Mesendoderm (in vitro differentiated cells): ENCODE data around the gene DPH5.

Source experiments
- DNase-seq: peaks from one replicate; pipeline ENCODE4 v3.0.0; 2013
- H2AK5ac ChIP-seq: 2 replicates; pipeline ENCODE4 v1.6.1; 2013; ENCODE audit warnings: low read length, inconsistent platforms
- H2BK120ac ChIP-seq: 2 replicates; pipeline ENCODE4 v1.6.1; 2013; ENCODE audit warnings: low read depth, mild to moderate bottlenecking, low read length, moderate library complexity, mixed read lengths
- H2BK15ac ChIP-seq: replicated peaks from 2 replicates; pipeline ENCODE4 v1.6.1; 2013; ENCODE audit warnings: low read depth, mild to moderate bottlenecking, moderate library complexity
- H2BK5ac ChIP-seq: 2 replicates; pipeline ENCODE4 v1.6.1; 2013; ENCODE audit warnings: low read length, inconsistent platforms
- H3K18ac ChIP-seq: 2 replicates; pipeline ENCODE4 v1.6.1; 2013; ENCODE audit warnings: mild to moderate bottlenecking, low read length, mixed read lengths
- H3K23ac ChIP-seq: one replicate; pipeline ENCODE4 v1.6.1; 2013; ENCODE audit warnings: low read length
- H3K27ac ChIP-seq: 2 replicates; pipeline ENCODE4 v1.5.1; 2013; ENCODE audit warnings: low read depth, mild to moderate bottlenecking, inconsistent platforms, low read length, moderate library complexity
- H3K27me3 ChIP-seq: 2 replicates; pipeline ENCODE4 v1.6.1; 2013; ENCODE audit warnings: low read length, control low read depth, mild to moderate bottlenecking, inconsistent platforms; ENCODE audit not compliant: insufficient read depth, poor library complexity
- H3K36me3 ChIP-seq: 2 replicates; pipeline ENCODE4 v1.6.1; 2013; ENCODE audit warnings: low read length, inconsistent platforms; ENCODE audit not compliant: control insufficient read depth, insufficient read depth
- H3K4ac ChIP-seq: one replicate; pipeline ENCODE4 v1.6.1; 2013; ENCODE audit warnings: low read depth, mild to moderate bottlenecking, low read length, moderate library complexity
- H3K4me1 ChIP-seq: 2 replicates; pipeline ENCODE4 v1.6.1; 2013; ENCODE audit warnings: low read depth, low read length, inconsistent platforms; ENCODE audit not compliant: control insufficient read depth
- H3K4me2 ChIP-seq: 2 replicates; pipeline ENCODE4 v1.6.1; 2013; ENCODE audit warnings: low read length
- H3K4me3 ChIP-seq: 2 replicates; pipeline ENCODE4 v1.5.1; 2013; ENCODE audit warnings: mild to moderate bottlenecking, low read length
- H3K56ac ChIP-seq: one replicate; pipeline ENCODE4 v1.6.1; 2013; ENCODE audit warnings: low read length
- H3K79me1 ChIP-seq: 2 replicates; pipeline ENCODE4 v1.6.1; 2013; ENCODE audit warnings: low read length, inconsistent platforms
- H3K79me2 ChIP-seq: 2 replicates; pipeline ENCODE4 v1.6.1; 2013; ENCODE audit warnings: mild to moderate bottlenecking, low read length; ENCODE audit not compliant: control insufficient read depth, insufficient read depth
- H3K9ac ChIP-seq: 2 replicates; pipeline ENCODE4 v1.6.1; 2013; ENCODE audit warnings: low read length, inconsistent platforms
- H4K5ac ChIP-seq: one replicate; pipeline ENCODE4 v1.6.1; 2013; ENCODE audit warnings: low read length
- H4K8ac ChIP-seq: one replicate; pipeline ENCODE4 v1.6.1; 2013; ENCODE audit warnings: low read depth, mild to moderate bottlenecking, control low read depth, low read length, moderate library complexity
- WGBS: extraction: QIAGEN DNeasy Blood & Tissue Kit; methylation state at CpG from one replicate; pipeline ENCODE4 v1.1.7; 2013; ENCODE audit warnings: low lambda C conversion rate, missing lambda C conversion rate; ENCODE audit not compliant: insufficient coverage; ENCODE audit errors: extremely low coverage; 5-methylcytosine and 5-hydroxymethylcytosine counted together

The DPH5 gene

GRCh38 chr1:100998426-100998825 is 27.2 kb downstream of the DPH5 start:
- H3K36me3 ChIP-seq: peaks cover 3% of the 10 kb centered on the region

GRCh38 chr1:100995198-100995988 is 30.2 kb downstream of the DPH5 start:
- Histone ChIP-seq H3K27ac (no peak overlapping the region), H3K4me2 (no peak overlapping the region), H3K79me2 (no peaks in the 10 kb centered on the region), H3K4ac (no peak overlapping the region), H2BK5ac (no peak overlapping the region), H3K23ac (no peak overlapping the region), H2BK15ac (no peak overlapping the region), H2BK120ac (no peak overlapping the region), H4K8ac (no peak overlapping the region), H3K79me1 (no peaks in the 10 kb centered on the region), H3K9ac (no peak overlapping the region), H4K5ac (no peak overlapping the region), H3K56ac (no peak overlapping the region), H2AK5ac (no peak overlapping the region), H3K4me1 (no peaks in the 10 kb centered on the region), H3K18ac (no peak overlapping the region), H3K36me3 (no peaks in the 10 kb centered on the region), H3K27me3 (no peaks in the 10 kb centered on the region), H3K4me3 (no peak overlapping the region)
- DNase-seq: no peak
- no CpG with 5 or more reads among the region's 4 CpGs for WGBS

More at GRCh38 chr1:100998426-100998825, 27.2 kb downstream of the DPH5 start:
- no peak overlapping the region for H2BK15ac ChIP-seq
- H3K27ac ChIP-seq: no peak overlapping the region
- H3K4me2 ChIP-seq: no peak overlapping the region
- H3K18ac ChIP-seq: no peak overlapping the region
- no peak overlapping the region for H3K4ac ChIP-seq
- no peak overlapping the region for H3K4me3 ChIP-seq
- no peak overlapping the region for H2BK120ac ChIP-seq
- H3K23ac ChIP-seq: no peak overlapping the region
- H4K5ac ChIP-seq: no peak overlapping the region
- no peak overlapping the region for H2BK5ac ChIP-seq
- H3K9ac ChIP-seq: no peak overlapping the region
- H2AK5ac ChIP-seq: no peak overlapping the region
- no CpG with 5 or more reads among the region's 1 CpG for WGBS
- H3K27me3 ChIP-seq: no peaks in the 10 kb centered on the region
- no peak overlapping the region for H4K8ac ChIP-seq
- H3K79me2 ChIP-seq: no peaks in the 10 kb centered on the region
- H3K4me1 ChIP-seq: peaks cover 4% of the 10 kb centered on the region
- H3K56ac ChIP-seq: no peak overlapping the region
- DNase-seq: no peak
- H3K79me1 ChIP-seq: no peaks in the 10 kb centered on the region

- no peaks in the 10 kb centered on the region for H3K4me1 ChIP-seq
- no peak overlapping the region for H3K4me2 ChIP-seq
- no peak overlapping the region for H3K23ac ChIP-seq
- no peak overlapping the region for H4K8ac ChIP-seq
- H3K36me3 ChIP-seq: no peaks in the 10 kb centered on the region
- H2BK5ac ChIP-seq: no peak overlapping the region
- no peak overlapping the region for H3K4ac ChIP-seq
- no peak overlapping the region for H3K4me3 ChIP-seq
- H3K79me1 ChIP-seq: no peaks in the 10 kb centered on the region
- no peak for DNase-seq
- H3K56ac ChIP-seq: no peak overlapping the region
- no CpG with 5 or more reads among the region's 2 CpGs for WGBS
- H3K27ac ChIP-seq: no peak overlapping the region
- H3K79me2 ChIP-seq: no peaks in the 10 kb centered on the region
- H4K5ac ChIP-seq: no peak overlapping the region
- H2BK15ac ChIP-seq: no peak overlapping the region
- no peak overlapping the region for H3K9ac ChIP-seq
- no peak overlapping the region for H2BK120ac ChIP-seq
- no peak overlapping the region for H2AK5ac ChIP-seq
- no peak overlapping the region for H3K18ac ChIP-seq
- no peaks in the 10 kb centered on the region for H3K27me3 ChIP-seq
Observed at GRCh38 chr1:100989306-100990077, 36.1 kb downstream of the DPH5 start.

GRCh38 chr1:100988121-100988520 is 37.5 kb downstream of the DPH5 start:
- Histone ChIP-seq H3K4me1 (no peaks in the 10 kb centered on the region), H3K27me3 (no peaks in the 10 kb centered on the region), H3K36me3 (no peaks in the 10 kb centered on the region), H3K27ac (no peak overlapping the region), H3K23ac (no peak overlapping the region), H3K56ac (no peak overlapping the region), H3K18ac (no peak overlapping the region), H3K4me2 (no peak overlapping the region), H3K4ac (no peak overlapping the region), H3K79me1 (no peaks in the 10 kb centered on the region), H2AK5ac (no peak overlapping the region), H3K79me2 (no peaks in the 10 kb centered on the region), H4K5ac (no peak overlapping the region), H4K8ac (no peak overlapping the region), H2BK120ac (no peak overlapping the region), H2BK15ac (no peak overlapping the region), H3K4me3 (no peak overlapping the region), H3K9ac (no peak overlapping the region), H2BK5ac (no peak overlapping the region)
- no CpG with 5 or more reads among the region's 3 CpGs for WGBS
- no peak for DNase-seq

DNA sequence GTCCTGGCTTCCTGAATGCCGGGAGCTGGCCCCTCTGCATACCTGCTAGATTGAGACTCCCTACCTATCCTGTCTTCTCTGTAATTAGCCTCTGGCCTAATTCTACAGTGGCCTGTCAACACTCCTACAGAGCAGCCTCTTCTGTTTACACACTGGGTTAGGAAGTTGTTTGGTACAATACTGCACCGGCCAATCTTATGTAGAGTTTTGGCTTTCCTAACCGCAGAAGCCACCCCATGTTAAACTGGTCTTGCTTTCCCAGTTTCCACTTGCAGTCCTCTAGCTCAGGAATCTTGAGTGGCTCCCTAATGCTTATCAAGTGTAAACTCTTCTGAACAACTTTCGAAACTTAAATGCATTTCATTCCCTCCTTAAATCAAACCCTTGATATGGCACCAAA is 42.8 kb downstream of the DPH5 start:
- DNase-seq: peak; percentile 10
- no peak overlapping the region for H3K4me2 ChIP-seq
- no peak overlapping the region for H2AK5ac ChIP-seq
- H3K9ac ChIP-seq: no peak overlapping the region
- no peak overlapping the region for H3K4me3 ChIP-seq
- H3K56ac ChIP-seq: no peak overlapping the region
- no peak overlapping the region for H4K5ac ChIP-seq
- no peaks in the 10 kb centered on the region for H3K36me3 ChIP-seq
- WGBS: no CpG with 5 or more reads among the region's 4 CpGs
- H2BK15ac ChIP-seq: no peak overlapping the region
- H3K18ac ChIP-seq: no peak overlapping the region
- no peak overlapping the region for H3K27ac ChIP-seq
- H4K8ac ChIP-seq: no peak overlapping the region
- H3K79me1 ChIP-seq: no peaks in the 10 kb centered on the region
- no peaks in the 10 kb centered on the region for H3K79me2 ChIP-seq
- H3K23ac ChIP-seq: no peak overlapping the region
- no peaks in the 10 kb centered on the region for H3K27me3 ChIP-seq
- no peaks in the 10 kb centered on the region for H3K4me1 ChIP-seq
- no peak overlapping the region for H2BK120ac ChIP-seq
- H2BK5ac ChIP-seq: no peak overlapping the region
- no peak overlapping the region for H3K4ac ChIP-seq
